ENCODE data around the gene MAMLD1.

DNA sequence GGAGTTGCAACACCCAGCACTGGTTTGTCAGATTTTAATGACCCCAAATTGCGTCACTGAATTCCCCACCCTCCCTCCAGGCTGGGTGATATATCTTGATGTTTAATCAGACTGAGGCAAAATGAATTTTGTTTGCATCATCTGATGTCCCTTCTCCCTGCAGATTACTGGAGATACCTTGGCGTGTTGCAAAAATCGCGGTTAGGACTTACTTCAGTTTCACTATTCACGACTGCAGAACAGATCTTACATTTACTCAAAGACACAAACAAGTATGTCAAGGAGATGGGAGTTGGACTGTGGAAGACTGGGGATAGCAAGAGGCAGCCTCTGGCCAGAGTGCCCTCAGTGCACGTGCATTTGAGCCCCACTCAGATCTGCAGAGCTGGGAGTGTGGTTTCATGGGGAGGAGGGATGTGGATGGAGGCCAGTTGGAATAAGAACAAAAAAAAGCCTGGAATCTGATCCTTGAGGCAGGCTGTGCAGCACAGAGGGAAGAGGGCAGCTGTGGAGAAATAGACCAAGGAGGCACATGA is 113.1 kb downstream of the MAMLD1 start:
- TF ChIP-seq, protein P1, sequence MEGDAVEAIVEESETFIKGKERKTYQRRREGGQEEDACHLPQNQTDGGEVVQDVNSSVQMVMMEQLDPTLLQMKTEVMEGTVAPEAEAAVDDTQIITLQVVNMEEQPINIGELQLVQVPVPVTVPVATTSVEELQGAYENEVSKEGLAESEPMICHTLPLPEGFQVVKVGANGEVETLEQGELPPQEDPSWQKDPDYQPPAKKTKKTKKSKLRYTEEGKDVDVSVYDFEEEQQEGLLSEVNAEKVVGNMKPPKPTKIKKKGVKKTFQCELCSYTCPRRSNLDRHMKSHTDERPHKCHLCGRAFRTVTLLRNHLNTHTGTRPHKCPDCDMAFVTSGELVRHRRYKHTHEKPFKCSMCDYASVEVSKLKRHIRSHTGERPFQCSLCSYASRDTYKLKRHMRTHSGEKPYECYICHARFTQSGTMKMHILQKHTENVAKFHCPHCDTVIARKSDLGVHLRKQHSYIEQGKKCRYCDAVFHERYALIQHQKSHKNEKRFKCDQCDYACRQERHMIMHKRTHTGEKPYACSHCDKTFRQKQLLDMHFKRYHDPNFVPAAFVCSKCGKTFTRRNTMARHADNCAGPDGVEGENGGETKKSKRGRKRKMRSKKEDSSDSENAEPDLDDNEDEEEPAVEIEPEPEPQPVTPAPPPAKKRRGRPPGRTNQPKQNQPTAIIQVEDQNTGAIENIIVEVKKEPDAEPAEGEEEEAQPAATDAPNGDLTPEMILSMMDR (IDR thresholded peaks at IDR 0.05) = no peak
- TF ChIP-seq POLR2A (IDR thresholded peaks at IDR 0.05) = no peak

Data from body of pancreas (tissue), 4 donors.